Activated CD4-positive, alpha-beta T cell treated with anti-CD3 and anti-CD28 coated beads, Interleukin-2, amount 50 U/mL, for 48 hours (primary cell): ENCODE measurements around the gene PCDHB12.
"Not testable (repeated sequence)": the region's sequence is repeated elsewhere in the genome, so short reads cannot be mapped to it uniquely, and the experiment has no call there.

Experiments used
- DNase-seq, 2 experiments: peaks; one replicate each; pipeline ENCODE4 v3.0.0-alpha.2; 2020

The PCDHB12 gene

GRCh38 chr5:141208478-141208877 is at the start of gene PCDHB12:
TSS of gene PCDHB12 (plus strand) at chr5:141208719. CDS start at chr5:141208908, 189 bp downstream.
- DNase-seq: no peak

DNA sequence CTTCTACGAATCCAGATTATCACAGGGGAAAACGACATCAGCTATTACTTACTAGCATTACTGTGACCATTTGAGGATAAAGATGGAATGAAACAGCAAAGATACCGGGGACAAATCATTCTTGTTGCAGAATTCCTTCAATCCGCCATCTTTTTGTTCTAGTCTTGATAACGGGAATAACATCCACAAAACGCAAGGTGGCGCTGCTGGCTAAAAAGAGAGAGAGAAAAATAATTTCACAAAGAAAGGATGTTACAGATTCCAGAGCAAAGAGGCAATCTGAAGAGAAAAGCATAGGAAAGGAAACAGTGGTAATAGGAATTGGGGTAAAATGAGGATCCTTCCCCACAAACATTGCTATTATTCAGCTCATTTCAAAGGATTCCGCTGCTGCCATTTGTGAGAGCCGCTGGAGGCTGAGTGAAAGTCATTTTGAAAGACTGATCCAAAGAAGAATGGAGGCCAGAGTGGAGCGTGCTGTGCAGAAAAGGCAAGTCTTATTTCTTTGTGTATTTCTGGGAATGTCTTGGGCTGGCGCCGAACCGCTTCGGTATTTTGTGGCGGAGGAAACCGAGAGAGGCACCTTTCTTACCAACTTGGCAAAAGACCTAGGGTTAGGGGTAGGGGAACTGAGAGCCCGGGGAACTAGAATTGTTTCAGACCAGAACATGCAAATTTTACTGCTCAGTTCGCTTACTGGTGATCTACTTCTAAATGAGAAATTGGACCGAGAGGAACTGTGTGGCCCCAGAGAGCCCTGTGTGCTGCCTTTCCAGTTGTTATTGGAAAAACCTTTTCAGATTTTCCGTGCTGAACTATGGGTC is 35.9 kb upstream of the PCDHB12 start, which contains the start of gene PCDHB7:
Gene PCDHB7 (plus strand): TSS at position 264 of the 824 bp plus-strand sequence. CDS start 192 bp downstream, at position 456.
- DNase-seq: peak; percentile 6 to 34

DNA sequence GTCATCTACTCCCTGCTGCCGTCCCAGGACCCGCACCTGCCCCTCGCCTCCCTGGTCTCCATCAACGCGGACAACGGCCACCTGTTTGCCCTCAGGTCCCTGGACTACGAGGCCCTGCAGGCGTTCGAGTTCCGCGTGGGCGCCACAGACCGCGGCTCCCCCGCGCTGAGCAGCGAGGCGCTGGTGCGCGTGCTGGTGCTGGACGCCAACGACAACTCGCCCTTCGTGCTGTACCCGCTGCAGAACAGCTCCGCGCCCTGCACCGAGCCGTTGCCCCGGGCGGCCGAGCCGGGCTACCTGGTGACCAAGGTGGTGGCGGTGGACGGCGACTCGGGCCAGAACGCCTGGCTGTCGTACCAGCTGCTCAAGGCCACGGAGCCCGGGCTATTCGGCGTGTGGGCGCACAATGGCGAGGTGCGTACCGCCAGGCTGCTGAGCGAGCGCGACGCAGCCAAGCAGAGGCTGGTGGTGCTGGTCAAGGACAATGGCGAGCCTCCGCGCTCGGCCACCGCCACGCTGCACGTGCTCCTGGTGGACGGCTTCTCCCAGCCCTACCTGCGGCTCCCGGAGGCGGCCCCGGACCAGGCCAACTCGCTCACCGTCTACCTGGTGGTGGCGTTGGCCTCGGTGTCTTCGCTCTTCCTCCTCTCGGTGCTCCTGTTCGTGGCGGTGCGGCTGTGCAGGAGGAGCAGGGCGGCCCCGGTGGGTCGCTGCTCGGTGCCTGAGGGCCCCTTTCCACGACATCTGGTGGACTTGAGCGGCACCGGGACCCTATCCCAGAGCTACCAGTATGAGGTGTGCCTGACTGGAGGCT is 34.0 kb upstream of the PCDHB12 start:
- not testable (repeated sequence) for DNase-seq

- DNase-seq: no peak
Observed at GRCh38 chr5:141175933-141176332, 32.6 kb upstream of the PCDHB12 start.

GRCh38 chr5:141177577-141178191 is 30.8 kb upstream of the PCDHB12 start, which contains the start of gene PCDHB8:
TSS of gene PCDHB8 (plus strand) at chr5:141177790. CDS start at chr5:141178035, 245 bp downstream.
- not testable (repeated sequence) for DNase-seq

DNA sequence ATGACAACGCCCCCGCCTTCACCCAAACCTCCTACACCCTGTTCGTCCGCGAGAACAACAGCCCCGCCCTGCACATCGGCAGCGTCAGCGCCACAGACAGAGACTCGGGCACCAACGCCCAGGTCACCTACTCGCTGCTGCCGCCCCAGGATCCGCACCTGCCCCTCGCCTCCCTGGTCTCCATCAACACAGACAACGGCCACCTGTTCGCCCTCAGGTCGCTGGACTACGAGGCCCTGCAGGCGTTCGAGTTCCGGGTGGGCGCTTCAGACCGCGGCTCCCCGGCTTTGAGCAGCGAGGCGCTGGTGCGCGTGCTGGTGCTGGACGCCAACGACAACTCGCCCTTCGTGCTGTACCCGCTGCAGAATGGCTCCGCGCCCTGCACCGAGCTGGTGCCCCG is 29.1 kb upstream of the PCDHB12 start:
- not testable (repeated sequence) for DNase-seq

- DNase-seq: not testable (repeated sequence)
Observed at GRCh38 chr5:141179876-141180275, 28.6 kb upstream of the PCDHB12 start.

GRCh38 chr5:141180313-141180712 is 28.2 kb upstream of the PCDHB12 start:
- DNase-seq: no peak

DNA sequence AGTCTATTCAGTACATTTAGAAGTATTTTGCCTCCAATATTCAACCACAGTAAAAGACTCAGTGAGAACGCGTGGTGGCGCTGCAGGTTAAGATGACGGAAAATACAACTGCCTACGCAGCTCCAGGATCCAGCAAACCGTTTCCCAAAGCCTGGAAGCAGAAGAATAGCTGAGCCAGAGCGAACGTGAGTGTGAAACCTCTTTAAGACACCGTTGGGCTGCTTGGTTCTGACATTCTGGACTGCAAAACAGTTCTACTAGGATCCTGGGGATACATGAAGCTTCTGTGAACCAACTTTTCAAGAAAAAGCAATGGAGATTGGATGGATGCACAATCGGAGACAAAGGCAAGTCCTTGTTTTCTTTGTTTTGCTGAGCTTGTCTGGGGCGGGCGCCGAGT is 26.3 kb upstream of the PCDHB12 start, which contains the start of gene PCDHB16:
Gene PCDHB16 (plus strand): TSS at position 140 of the 400 bp plus-strand sequence. CDS start 173 bp downstream, at position 313.
- no peak for DNase-seq

GRCh38 chr5:141184117-141184855 is 24.2 kb upstream of the PCDHB12 start:
- not testable (repeated sequence) for DNase-seq

- DNase-seq: peak; percentile 29 to 42
Observed at GRCh38 chr5:141186897-141187512, 21.5 kb upstream of the PCDHB12 start, which contains the start of gene PCDHB9. TSS of gene PCDHB9 (plus strand) at chr5:141187161. CDS start at chr5:141187319, 158 bp downstream.

DNA sequence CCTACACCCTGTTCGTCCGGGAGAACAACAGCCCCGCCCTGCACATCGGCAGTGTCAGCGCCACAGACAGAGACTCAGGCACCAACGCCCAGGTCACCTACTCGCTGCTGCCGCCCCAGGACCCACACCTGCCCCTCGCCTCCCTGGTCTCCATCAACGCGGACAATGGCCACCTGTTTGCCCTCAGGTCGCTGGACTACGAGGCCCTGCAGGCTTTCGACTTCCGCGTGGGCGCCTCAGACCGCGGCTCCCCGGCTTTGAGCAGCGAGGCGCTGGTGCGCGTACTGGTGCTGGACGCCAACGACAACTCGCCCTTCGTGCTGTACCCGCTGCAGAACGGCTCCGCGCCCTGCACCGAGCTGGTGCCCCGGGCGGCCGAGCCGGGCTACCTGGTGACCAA is 19.8 kb upstream of the PCDHB12 start:
- not testable (repeated sequence) for DNase-seq

- not testable (repeated sequence) for DNase-seq
Observed at GRCh38 chr5:141189131-141189530, 19.4 kb upstream of the PCDHB12 start.

- DNase-seq: peak; percentile 42 to 52
Observed at GRCh38 chr5:141192110-141192725, 16.3 kb upstream of the PCDHB12 start, which contains the start of gene PCDHB10. TSS of gene PCDHB10 (plus strand) at chr5:141192353. CDS start at chr5:141192553, 200 bp downstream.

GRCh38 chr5:141194332-141194731 is 14.2 kb upstream of the PCDHB12 start:
- DNase-seq: not testable (repeated sequence)

GRCh38 chr5:141196363-141196762 is 12.2 kb upstream of the PCDHB12 start:
- no peak for DNase-seq

GRCh38 chr5:141199359-141200235 is 8.9 kb upstream of the PCDHB12 start, which contains the start of gene PCDHB11:
TSS of gene PCDHB11 (plus strand) at chr5:141199627. CDS start at chr5:141199775, 148 bp downstream.
- DNase-seq: no peak

GRCh38 chr5:141201126-141201525 is 7.4 kb upstream of the PCDHB12 start:
- DNase-seq: not testable (repeated sequence)

DNA sequence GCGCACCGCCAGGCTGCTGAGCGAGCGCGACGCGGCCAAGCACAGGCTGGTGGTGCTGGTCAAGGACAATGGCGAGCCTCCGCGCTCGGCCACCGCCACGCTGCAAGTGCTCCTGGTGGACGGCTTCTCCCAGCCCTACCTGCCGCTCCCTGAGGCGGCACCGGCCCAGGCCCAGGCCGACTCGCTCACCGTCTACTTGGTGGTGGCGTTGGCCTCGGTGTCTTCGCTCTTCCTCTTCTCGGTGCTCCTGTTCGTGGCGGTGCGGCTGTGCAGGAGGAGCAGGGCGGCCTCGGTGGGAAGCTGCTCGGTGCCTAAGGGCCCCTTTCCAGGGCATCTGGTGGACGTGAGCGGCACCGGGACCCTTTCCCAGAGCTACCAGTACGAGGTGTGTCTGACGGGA is 6.9 kb upstream of the PCDHB12 start:
- DNase-seq: not testable (repeated sequence)

- DNase-seq: not testable (repeated sequence)
Observed at GRCh38 chr5:141210281-141210680, 1.8 kb downstream of the PCDHB12 start.
